IPS-15b (cell line): ENCODE results near the gene FAN1.
A peak's percentile ranks its signal among the peaks of the same experiment; 100 is the strongest.

Source experiments
- H3K27me3 ChIP-seq: one replicate; pipeline ENCODE4 v1.6.1; 2013; ENCODE audit warnings: low read length; ENCODE audit not compliant: control insufficient read depth, insufficient read depth
- H3K36me3 ChIP-seq: one replicate; pipeline ENCODE4 v1.6.1; 2013; ENCODE audit warnings: low read length; ENCODE audit not compliant: control insufficient read depth, insufficient read depth
- H3K4me1 ChIP-seq: one replicate; pipeline ENCODE4 v1.6.1; 2013; ENCODE audit warnings: mild to moderate bottlenecking, low read length; ENCODE audit not compliant: control insufficient read depth, insufficient read depth
- H3K4me3 ChIP-seq: one replicate; pipeline ENCODE4 v1.5.1; 2013; ENCODE audit warnings: low read depth, low read length
- H3K9ac ChIP-seq: one replicate; pipeline ENCODE4 v1.6.1; 2013; ENCODE audit warnings: low read depth, mild to moderate bottlenecking, low read length
- H3K9me3 ChIP-seq: one replicate; pipeline ENCODE4 v1.6.1; 2013; ENCODE audit warnings: mild to moderate bottlenecking, low read length; ENCODE audit not compliant: control insufficient read depth, insufficient read depth

The FAN1 gene

DNA sequence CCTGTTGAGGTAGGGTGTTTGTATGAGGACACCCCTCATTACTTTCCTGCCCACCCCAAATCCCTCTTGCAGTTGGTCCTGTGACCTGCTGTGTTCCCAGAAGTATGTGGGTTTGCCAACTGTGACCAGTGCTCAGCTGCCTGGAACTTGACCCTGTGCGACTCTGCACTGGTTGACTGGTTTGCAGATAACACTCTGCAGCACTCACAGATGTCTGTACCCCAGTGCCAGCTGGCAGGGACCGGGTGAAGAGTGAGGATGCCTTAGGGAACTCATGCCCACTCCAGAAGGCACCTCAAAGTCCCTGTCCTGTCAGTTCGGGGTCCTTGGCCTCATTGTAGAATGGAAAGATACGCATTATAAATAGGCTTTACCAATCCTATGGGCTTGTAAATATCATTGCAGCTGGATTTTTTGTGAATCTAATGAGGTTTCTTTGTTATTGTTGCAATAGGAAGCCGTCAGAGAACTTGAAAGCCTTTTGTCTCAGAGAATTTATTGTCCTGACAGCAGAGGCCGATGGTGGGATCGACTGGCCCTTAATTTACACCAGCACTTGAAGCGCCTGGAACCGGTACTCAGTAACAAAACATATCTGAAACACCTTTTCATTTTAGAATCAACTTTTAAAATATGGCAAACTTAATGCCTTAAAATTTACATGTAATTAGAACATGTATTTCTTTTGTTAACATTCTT lies 18.2 kb downstream of the FAN1 start:
- H3K9ac ChIP-seq = no peak overlapping the region
- H3K9me3 ChIP-seq = no peaks in the 10 kb centered on the region
- no peaks in the 10 kb centered on the region for H3K27me3 ChIP-seq
- H3K4me1 ChIP-seq = peaks cover 21% of the 10 kb centered on the region
- H3K36me3 ChIP-seq = peaks cover 26% of the 10 kb centered on the region
- H3K4me3 ChIP-seq = no peak overlapping the region

DNA sequence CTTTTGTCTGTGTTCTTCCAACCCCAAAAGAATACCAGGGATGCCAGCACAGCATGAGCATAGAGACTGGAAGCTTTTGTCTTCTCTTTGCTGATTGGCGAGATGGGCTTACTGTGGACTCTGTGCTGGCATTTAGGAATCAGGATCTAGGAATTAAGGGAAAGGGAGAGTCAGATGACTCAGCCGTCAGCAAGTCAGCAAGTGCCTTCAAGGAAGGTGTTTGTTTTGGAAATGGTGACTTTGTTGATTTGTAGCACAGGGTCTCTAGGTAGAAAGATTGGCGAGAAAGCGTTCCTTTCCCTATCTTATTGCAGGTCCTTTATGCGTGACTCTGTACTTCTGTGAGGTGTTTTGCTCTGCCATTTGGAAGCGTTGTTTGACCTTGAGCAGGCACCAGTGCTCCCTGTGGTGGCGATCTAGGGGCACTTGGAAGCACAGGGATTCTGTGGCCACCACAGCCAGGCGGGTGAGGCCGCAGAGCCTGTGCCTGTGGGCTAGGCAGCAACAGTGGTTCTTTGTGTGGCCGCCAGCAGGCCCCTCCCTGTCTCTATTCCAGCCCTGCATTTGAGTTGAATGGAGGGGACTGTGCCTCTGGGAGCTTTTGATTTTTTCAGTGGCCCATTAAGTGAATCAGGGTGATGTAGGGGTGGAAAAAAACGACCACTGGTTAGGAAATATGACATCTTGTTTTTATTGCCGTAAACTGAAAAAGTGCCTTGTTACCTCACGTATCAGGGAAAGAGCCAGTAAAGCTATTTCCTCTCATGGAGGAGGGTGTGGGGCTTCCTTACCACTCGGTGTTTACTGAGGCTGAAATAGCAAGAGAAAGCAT lies 19.0 kb downstream of the FAN1 start:
- H3K9me3 ChIP-seq = no peaks in the 10 kb centered on the region
- peaks cover 21% of the 10 kb centered on the region for H3K4me1 ChIP-seq
- H3K9ac ChIP-seq = peak overlapping the region; percentile 47
- no peaks in the 10 kb centered on the region for H3K27me3 ChIP-seq
- H3K36me3 ChIP-seq = peaks cover 33% of the 10 kb centered on the region
- H3K4me3 ChIP-seq = no peak overlapping the region

DNA sequence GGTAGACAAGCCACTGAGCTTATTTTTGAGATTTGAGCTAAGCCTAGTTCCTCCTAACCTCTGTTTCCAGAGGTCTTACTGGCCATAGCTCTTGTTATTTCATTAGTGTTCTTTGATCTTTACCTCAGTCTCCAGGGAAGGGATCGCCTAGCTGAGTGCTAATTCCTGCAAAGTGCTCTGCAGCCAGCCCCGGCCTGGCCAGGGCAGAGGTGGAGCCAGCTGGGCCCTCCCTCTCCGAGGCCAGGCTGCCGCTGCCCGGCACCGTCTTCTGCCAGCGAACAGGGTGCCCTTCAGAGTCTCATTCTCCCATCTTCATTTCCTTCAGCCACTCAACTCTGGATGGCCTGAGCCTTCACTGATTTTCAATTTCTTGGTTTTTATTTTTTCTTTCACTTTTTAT lies 19.7 kb downstream of the FAN1 start:
- no peaks in the 10 kb centered on the region for H3K9me3 ChIP-seq
- peaks cover 21% of the 10 kb centered on the region for H3K4me1 ChIP-seq
- H3K27me3 ChIP-seq = no peaks in the 10 kb centered on the region
- H3K4me3 ChIP-seq = no peak overlapping the region
- H3K9ac ChIP-seq = no peak overlapping the region
- H3K36me3 ChIP-seq = peaks cover 35% of the 10 kb centered on the region

DNA sequence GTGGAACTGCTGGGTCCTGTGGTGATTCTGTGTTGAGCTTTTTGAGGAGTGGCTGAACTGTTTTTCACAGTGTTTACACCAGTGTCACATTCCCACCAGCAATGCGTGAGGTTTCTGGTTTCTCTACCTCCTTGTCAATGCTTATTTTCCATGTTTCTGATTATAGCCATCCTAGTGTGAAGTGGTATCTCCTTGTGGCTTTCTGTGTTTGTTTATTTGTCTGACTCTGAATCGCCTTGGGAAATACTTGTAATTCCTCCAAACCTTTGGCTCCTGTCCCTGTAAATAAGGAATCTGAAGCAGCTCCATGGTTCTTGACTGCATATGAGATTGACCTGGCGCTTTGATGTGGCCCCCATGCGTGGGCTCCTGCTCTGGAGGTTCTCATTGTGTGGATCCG lies 20.6 kb downstream of the FAN1 start:
- peaks cover 21% of the 10 kb centered on the region for H3K4me1 ChIP-seq
- H3K36me3 ChIP-seq = peaks cover 39% of the 10 kb centered on the region
- no peak overlapping the region for H3K9ac ChIP-seq
- no peaks in the 10 kb centered on the region for H3K27me3 ChIP-seq
- no peak overlapping the region for H3K4me3 ChIP-seq
- H3K9me3 ChIP-seq = no peaks in the 10 kb centered on the region

DNA sequence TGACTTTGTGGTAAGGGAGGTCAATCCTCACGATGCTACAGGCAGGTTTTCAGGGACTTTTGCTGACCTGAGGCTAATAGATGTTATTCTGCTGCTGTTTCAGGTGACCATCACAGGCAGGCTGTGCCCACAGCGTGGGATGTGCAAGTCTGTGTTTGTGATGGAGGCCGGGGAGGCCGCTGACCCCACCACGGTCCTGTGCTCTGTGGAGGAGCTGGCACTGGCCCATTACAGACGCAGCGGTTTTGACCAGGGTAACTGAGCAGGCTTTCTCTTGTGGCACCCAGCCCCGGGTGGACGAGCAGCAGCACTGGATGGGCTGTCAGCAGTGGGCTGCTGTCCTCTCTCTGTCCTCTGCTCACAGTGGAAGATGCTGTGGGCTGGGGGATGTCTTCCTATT lies 22.0 kb downstream of the FAN1 start:
- Histone ChIP-seq H3K9me3 (no peaks in the 10 kb centered on the region), H3K4me3 (no peak overlapping the region), H3K36me3 (peaks cover 47% of the 10 kb centered on the region), H3K4me1 (peaks cover 21% of the 10 kb centered on the region), H3K9ac (no peak overlapping the region), H3K27me3 (no peaks in the 10 kb centered on the region)

DNA sequence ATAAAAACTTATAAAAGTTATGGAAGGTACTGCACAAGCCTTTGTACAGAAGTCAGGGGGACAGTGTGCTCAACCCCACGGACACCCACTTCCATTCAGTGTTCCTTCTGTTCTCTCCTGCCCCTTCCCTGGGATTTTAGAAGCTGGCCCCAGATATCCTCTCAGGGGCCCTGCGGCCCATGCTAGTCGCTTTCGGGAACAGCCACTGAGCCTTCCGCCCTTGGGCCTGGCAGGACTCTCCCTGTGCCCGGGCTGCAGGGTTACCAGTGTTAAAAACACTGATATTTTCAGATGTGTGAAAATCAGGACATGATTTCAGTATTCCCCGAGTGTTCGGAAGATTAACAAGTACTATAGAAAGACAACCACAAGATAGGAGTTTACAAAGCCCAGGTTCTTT lies 22.4 kb downstream of the FAN1 start:
- no peaks in the 10 kb centered on the region for H3K27me3 ChIP-seq
- H3K4me1 ChIP-seq = peaks cover 21% of the 10 kb centered on the region
- no peaks in the 10 kb centered on the region for H3K9me3 ChIP-seq
- no peak overlapping the region for H3K4me3 ChIP-seq
- peaks cover 48% of the 10 kb centered on the region for H3K36me3 ChIP-seq
- H3K9ac ChIP-seq = no peak overlapping the region

DNA sequence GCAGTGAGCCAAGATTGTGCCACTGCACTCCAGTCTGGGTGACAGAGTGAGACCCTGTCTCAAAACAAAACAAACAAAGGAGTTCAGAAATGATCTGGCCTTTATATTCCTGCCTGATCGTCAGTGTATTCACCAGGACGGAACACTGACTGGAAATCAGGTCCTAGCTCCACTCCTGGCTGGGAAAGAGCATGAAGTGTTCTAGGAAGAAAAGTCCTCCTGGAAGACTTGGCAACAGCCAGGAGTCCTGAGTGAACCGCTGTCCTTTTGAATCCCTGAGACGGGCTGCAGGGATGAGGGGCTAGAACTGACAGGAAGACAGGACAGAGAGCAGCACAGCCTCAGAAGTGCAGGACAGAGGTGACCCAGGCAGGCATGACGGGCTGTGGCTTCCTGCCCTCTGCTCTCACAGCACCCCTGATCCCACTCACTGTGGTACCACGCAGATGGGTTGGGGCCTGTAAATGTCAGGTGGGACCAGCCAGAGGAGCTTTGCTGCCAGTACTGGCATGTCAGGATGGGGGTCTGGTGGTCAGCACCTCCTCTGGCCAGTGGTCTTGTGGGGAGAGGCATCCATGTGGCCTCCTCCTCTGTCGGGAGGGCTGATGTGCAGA lies 23.5 kb downstream of the FAN1 start:
- Histone ChIP-seq H3K4me1 (peaks cover 10% of the 10 kb centered on the region), H3K27me3 (no peaks in the 10 kb centered on the region), H3K4me3 (no peak overlapping the region), H3K9ac (no peak overlapping the region), H3K36me3 (peaks cover 48% of the 10 kb centered on the region), H3K9me3 (no peaks in the 10 kb centered on the region)

DNA sequence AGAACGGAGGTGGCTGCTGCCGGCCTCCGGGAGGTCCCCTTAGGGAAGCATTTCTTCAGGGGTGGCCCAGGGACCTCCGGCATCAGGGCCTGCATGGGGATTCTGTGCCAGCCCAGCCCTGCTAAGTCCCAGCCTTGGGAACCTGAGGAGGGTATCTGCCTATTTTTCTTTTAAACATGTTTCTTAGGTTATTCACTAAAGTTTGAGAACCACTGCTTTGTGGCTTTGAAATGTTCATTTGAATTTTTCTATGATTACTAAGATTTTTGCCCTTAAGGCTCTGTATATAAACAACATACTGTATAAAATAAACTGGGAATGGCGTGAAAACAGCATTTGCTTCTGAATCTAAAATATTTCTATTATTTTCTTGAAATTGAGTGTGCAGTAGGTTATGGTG lies 24.4 kb downstream of the FAN1 start:
- Histone ChIP-seq H3K4me1 (peaks cover 3% of the 10 kb centered on the region), H3K27me3 (no peaks in the 10 kb centered on the region), H3K36me3 (peaks cover 48% of the 10 kb centered on the region), H3K4me3 (no peak overlapping the region), H3K9me3 (no peaks in the 10 kb centered on the region), H3K9ac (no peak overlapping the region)

DNA sequence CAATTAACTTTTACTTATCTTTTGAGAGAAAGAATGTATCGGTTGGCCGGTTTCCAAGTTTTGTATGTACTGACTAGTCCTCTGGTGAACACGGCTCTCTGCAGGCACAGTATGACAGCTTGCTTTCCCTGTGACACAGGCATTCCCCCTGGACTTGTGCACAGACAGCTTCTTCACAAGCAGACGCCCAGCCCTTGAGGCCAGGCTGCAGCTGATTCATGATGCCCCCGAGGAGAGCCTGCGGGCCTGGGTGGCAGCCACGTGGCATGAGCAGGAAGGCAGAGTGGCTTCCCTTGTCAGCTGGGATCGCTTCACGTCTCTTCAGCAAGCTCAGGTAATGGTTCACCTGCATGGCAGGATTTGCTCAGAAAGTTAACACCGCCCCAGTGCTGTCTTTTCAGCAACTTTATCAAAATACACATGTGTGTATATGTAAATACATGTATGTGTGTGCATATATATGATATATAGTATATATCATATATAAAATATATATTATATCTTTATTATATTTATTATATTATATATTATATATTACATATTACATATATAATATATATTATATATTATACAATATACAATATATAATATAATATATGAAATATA lies 25.5 kb downstream of the FAN1 start:
- H3K27me3 ChIP-seq = no peaks in the 10 kb centered on the region
- no peaks in the 10 kb centered on the region for H3K4me1 ChIP-seq
- no peak overlapping the region for H3K9ac ChIP-seq
- no peak overlapping the region for H3K4me3 ChIP-seq
- no peaks in the 10 kb centered on the region for H3K9me3 ChIP-seq
- peaks cover 40% of the 10 kb centered on the region for H3K36me3 ChIP-seq

DNA sequence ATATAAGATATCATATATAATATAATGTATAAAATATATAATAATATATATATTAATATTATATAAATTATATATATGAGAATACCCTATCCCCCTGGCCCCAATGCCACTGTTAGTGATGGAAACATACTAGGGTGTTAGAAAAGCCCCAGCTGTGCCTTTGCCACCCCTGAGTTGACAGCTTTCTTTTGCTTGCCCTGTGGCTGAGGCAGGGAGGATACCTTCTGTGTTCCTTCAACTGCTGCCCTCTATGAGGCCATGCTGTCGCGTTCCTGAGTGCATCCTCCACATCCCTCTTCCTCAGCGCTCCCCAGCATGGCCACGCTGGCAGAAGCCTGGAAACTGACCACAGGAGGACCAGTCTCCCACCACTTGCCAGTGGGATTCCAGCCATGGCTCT lies 26.3 kb downstream of the FAN1 start:
- no peaks in the 10 kb centered on the region for H3K27me3 ChIP-seq
- H3K9ac ChIP-seq = no peak overlapping the region
- H3K36me3 ChIP-seq = peaks cover 34% of the 10 kb centered on the region
- H3K4me3 ChIP-seq = no peak overlapping the region
- no peaks in the 10 kb centered on the region for H3K9me3 ChIP-seq
- H3K4me1 ChIP-seq = no peaks in the 10 kb centered on the region

DNA sequence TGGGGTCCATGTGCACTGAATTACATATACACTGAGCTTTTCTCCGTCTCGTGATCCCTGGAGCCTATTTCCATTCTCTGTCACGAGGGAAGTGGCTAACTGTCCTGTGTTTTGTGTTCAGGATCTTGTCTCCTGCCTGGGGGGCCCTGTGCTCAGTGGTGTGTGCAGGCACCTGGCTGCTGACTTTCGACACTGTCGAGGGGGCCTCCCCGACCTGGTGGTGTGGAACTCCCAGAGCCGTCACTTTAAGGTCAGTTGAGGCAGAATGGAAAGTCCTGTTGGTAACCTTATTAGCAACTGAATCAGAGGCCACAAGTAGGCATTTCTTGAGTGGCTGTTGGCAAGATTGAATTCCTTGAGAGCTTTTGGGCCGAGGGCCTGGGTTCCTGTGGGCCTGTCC lies 26.7 kb downstream of the FAN1 start:
- H3K27me3 ChIP-seq = no peaks in the 10 kb centered on the region
- H3K36me3 ChIP-seq = peaks cover 33% of the 10 kb centered on the region
- no peaks in the 10 kb centered on the region for H3K9me3 ChIP-seq
- no peak overlapping the region for H3K4me3 ChIP-seq
- H3K9ac ChIP-seq = no peak overlapping the region
- no peaks in the 10 kb centered on the region for H3K4me1 ChIP-seq
